ENCODE measurements around the gene RIN1. TPM values are rescaled to one million over a fixed set of nuclear protein-coding genes. Genes with fewer than 3 reads are reported as not detected.

The RIN1 gene
- total and polyA plus RNA-seq, 2 donors (not counting 1 experiment from before 2014, with no cell fraction given), result 0.72 to 1.7 TPM

DNA sequence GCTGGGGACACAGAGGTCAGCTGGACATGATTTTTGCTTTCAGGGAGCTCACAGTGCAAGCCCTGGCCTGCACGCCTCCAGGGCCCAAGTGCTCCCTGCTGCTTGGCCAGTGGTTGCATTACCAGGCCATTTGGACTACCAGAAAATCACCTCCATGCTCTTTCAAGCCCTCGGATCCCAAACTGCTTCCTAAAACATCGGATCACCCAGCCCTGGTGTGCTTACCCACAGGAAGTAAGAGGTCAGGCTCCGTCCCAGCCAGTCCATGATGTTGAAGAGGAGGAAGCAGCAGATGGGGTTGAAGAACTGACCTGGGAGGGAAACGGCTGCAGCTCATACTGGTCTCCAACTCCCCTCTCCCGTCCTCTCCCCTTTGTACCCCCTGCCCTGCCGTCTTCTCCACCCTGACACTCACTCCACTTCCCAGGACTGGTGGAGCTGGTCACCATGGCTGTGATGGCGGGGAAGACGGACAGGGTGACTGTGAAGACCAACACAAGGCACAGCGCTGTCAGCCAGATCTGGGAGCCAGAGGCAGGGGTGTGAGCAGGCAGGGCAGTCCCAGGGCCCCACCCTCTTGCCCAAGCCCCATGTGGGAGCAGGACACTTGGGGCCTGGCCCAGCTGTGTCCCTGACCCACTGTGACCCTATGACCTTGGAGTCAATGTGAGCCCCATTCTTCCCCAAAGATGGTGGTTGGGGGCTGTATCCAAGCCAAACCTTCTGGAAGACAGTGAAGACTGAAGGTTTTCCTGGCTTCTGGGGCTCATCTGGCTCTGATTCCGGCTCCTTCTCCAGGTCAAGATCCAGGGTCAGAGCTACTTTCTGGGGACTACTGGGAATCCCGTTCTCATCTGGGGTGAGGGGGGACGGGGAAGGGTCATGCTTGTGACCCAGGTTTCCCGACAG is 29.7 kb upstream of the RIN1 start:
- H3K27me3 ChIP-seq (replicated peaks in 1 of 4; ENCODE audit: control extremely low read depth in 1 of 4, control insufficient read depth in 3 of 4, insufficient read depth in 4 of 4, low read length in 3 of 4), result no peaks in the 10 kb centered on the region
- H3K36me3 ChIP-seq (replicated peaks in 1 of 2; ENCODE audit: control extremely low read depth in 1 of 2, control insufficient read depth in 1 of 2, extremely low read depth in 1 of 2, insufficient read depth in 2 of 2, low read length in 1 of 2), result no peaks in the 10 kb centered on the region
- POLR2A ChIA-PET, result no interaction called here
- WGBS (ENCODE audit: insufficient coverage), result 92% methylated on average over 13 of the region's 14 CpGs
- no peak for ATAC-seq (ENCODE audit: low read depth)
- peaks cover 2% of the 10 kb centered on the region for H3K4me1 Mint-ChIP-seq
- no peaks in the 10 kb centered on the region for H3K9me3 Mint-ChIP-seq (ENCODE audit: insufficient read depth)
- CTCF ChIA-PET, result interaction anchor here (0.6 to 3.9 kb wide), 5 partner anchors 9 to 84 kb away, joined by 3 to 25 read pairs (median 4); no protein-coding TSS in a partner anchor
- H3K27me3 Mint-ChIP-seq, result no peaks in the 10 kb centered on the region
- no peak for TF ChIP-seq EZH2 (IDR thresholded peaks at IDR 0.05; ENCODE audit: borderline replicate concordance, insufficient read depth, low read depth, low read length, poor library complexity, severe bottlenecking)
- TF ChIP-seq, protein P1, sequence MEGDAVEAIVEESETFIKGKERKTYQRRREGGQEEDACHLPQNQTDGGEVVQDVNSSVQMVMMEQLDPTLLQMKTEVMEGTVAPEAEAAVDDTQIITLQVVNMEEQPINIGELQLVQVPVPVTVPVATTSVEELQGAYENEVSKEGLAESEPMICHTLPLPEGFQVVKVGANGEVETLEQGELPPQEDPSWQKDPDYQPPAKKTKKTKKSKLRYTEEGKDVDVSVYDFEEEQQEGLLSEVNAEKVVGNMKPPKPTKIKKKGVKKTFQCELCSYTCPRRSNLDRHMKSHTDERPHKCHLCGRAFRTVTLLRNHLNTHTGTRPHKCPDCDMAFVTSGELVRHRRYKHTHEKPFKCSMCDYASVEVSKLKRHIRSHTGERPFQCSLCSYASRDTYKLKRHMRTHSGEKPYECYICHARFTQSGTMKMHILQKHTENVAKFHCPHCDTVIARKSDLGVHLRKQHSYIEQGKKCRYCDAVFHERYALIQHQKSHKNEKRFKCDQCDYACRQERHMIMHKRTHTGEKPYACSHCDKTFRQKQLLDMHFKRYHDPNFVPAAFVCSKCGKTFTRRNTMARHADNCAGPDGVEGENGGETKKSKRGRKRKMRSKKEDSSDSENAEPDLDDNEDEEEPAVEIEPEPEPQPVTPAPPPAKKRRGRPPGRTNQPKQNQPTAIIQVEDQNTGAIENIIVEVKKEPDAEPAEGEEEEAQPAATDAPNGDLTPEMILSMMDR (IDR thresholded peaks at IDR 0.05), result no peak
- no peak overlapping the region for H3K4me3 ChIP-seq (ENCODE audit: control extremely low read depth in 1 of 5, extremely low read depth in 1 of 5, insufficient read depth in 1 of 5, low read depth in 2 of 5, low read length in 4 of 5)
- H3K27ac ChIP-seq (ENCODE audit: low read length in 2 of 2), result no peak overlapping the region
- DNase-seq, result no peak
- H3K79me2 ChIP-seq (ENCODE audit: control insufficient read depth, insufficient read depth, low read length), result no peaks in the 10 kb centered on the region
- no peak overlapping the region for H3K9ac ChIP-seq (ENCODE audit: low read length)
- no peak overlapping the region for H3K4me3 Mint-ChIP-seq
- H3K4me2 ChIP-seq (replicated peaks; ENCODE audit: low read depth, low read length, poor library complexity, severe bottlenecking), result no peak overlapping the region
- H3K4me1 ChIP-seq (ENCODE audit: control insufficient read depth in 2 of 2, insufficient read depth in 2 of 2, low read length in 2 of 2), result peaks cover 2 to 3% of the 10 kb centered on the region in 2 donors
- peaks cover 0 to 5% (median 0%) of the 10 kb centered on the region in 3 donors for H3K9me3 ChIP-seq (ENCODE audit: control extremely low read depth in 1 of 3, control insufficient read depth in 2 of 3, insufficient read depth in 1 of 3, low read length in 2 of 3)
- H3K27ac Mint-ChIP-seq, result no peak overlapping the region
- intact Hi-C loops (cut with micrococcal nuclease), result no loop called here
- no peak overlapping the region for H2AFZ ChIP-seq (ENCODE audit: insufficient read depth, low read depth, low read length, poor library complexity, severe bottlenecking)
- H4K20me1 ChIP-seq (ENCODE audit: control insufficient read depth, insufficient read depth, low read length, poor library complexity, severe bottlenecking), result no peaks in the 10 kb centered on the region

GRCh38 chr11:66365166-66365565 is 28.9 kb upstream of the RIN1 start:
- no peak for DNase-seq
- no peak for TF ChIP-seq EZH2 (IDR thresholded peaks at IDR 0.05; ENCODE audit: borderline replicate concordance, insufficient read depth, low read depth, low read length, poor library complexity, severe bottlenecking)
- TF ChIP-seq, protein P1 (IDR thresholded peaks at IDR 0.05), result no peak
- H3K9me3 Mint-ChIP-seq (ENCODE audit: insufficient read depth), result no peaks in the 10 kb centered on the region
- no peak overlapping the region for H3K9ac ChIP-seq (ENCODE audit: low read length)
- no peak overlapping the region for H3K4me3 ChIP-seq (ENCODE audit: control extremely low read depth in 1 of 5, extremely low read depth in 1 of 5, insufficient read depth in 1 of 5, low read depth in 2 of 5, low read length in 4 of 5)
- H3K27me3 ChIP-seq (replicated peaks in 1 of 4; ENCODE audit: control extremely low read depth in 1 of 4, control insufficient read depth in 3 of 4, insufficient read depth in 4 of 4, low read length in 3 of 4), result no peaks in the 10 kb centered on the region
- no peaks in the 10 kb centered on the region for H3K4me1 ChIP-seq (ENCODE audit: control insufficient read depth in 2 of 2, insufficient read depth in 2 of 2, low read length in 2 of 2)
- no peaks in the 10 kb centered on the region for H3K36me3 ChIP-seq (replicated peaks in 1 of 2; ENCODE audit: control extremely low read depth in 1 of 2, control insufficient read depth in 1 of 2, extremely low read depth in 1 of 2, insufficient read depth in 2 of 2, low read length in 1 of 2)
- no peak overlapping the region for H3K27ac Mint-ChIP-seq
- no peaks in the 10 kb centered on the region for H3K4me1 Mint-ChIP-seq
- POLR2A ChIA-PET, result no interaction called here
- no peak overlapping the region for H2AFZ ChIP-seq (ENCODE audit: insufficient read depth, low read depth, low read length, poor library complexity, severe bottlenecking)
- H4K20me1 ChIP-seq (ENCODE audit: control insufficient read depth, insufficient read depth, low read length, poor library complexity, severe bottlenecking), result no peaks in the 10 kb centered on the region
- H3K27me3 Mint-ChIP-seq, result no peaks in the 10 kb centered on the region
- no peaks in the 10 kb centered on the region for H3K9me3 ChIP-seq (ENCODE audit: control extremely low read depth in 1 of 3, control insufficient read depth in 2 of 3, insufficient read depth in 1 of 3, low read length in 2 of 3)
- no peak for ATAC-seq (ENCODE audit: low read depth)
- H3K27ac ChIP-seq (ENCODE audit: low read length in 2 of 2), result no peak overlapping the region
- no peaks in the 10 kb centered on the region for H3K79me2 ChIP-seq (ENCODE audit: control insufficient read depth, insufficient read depth, low read length)
- intact Hi-C loops (cut with micrococcal nuclease), result no loop called here
- no peak overlapping the region for H3K4me3 Mint-ChIP-seq
- WGBS (ENCODE audit: insufficient coverage), result 96% methylated on average over 4 of the region's 6 CpGs
- CTCF ChIA-PET, result interaction anchor here (1.3 to 3.9 kb wide), 2 partner anchors 12 to 20 kb away, joined by 4 to 25 read pairs; no protein-coding TSS in a partner anchor
- no peak overlapping the region for H3K4me2 ChIP-seq (replicated peaks; ENCODE audit: low read depth, low read length, poor library complexity, severe bottlenecking)
